Measurements from ENCODE around the gene ARHGAP15. TPM values are rescaled to one million over a fixed set of nuclear protein-coding genes. Genes with fewer than 3 reads are reported as not detected.

ARHGAP15 gene
- total RNA-seq, 1 donor from 2014 or later, result not detected

- no peak for TF ChIP-seq CTCF (IDR thresholded peaks at IDR 0.05)
- H3K36me3 Mint-ChIP-seq (ENCODE audit: unreplicated experiment), result no peaks in the 10 kb centered on the region
- H3K27ac Mint-ChIP-seq (ENCODE audit: unreplicated experiment), result no peak overlapping the region
- peaks cover 27% of the 10 kb centered on the region for H3K27me3 Mint-ChIP-seq (ENCODE audit: unreplicated experiment)
- DNase-seq (ENCODE audit: extremely low spot score, unreplicated experiment), result no peak
- H3K9me3 Mint-ChIP-seq (ENCODE audit: unreplicated experiment), result no peaks in the 10 kb centered on the region
- H3K4me1 Mint-ChIP-seq (ENCODE audit: unreplicated experiment), result no peaks in the 10 kb centered on the region
- no peak overlapping the region for H3K4me3 Mint-ChIP-seq (ENCODE audit: unreplicated experiment)
Observed at GRCh38 chr2:143225931-143226330, 96.7 kb downstream of the ARHGAP15 start.

GRCh38 chr2:143226714-143227541 lies 97.7 kb downstream of the ARHGAP15 start:
- no peaks in the 10 kb centered on the region for H3K4me1 Mint-ChIP-seq (ENCODE audit: unreplicated experiment)
- H3K27me3 Mint-ChIP-seq (ENCODE audit: unreplicated experiment), result peaks cover 24% of the 10 kb centered on the region
- H3K4me3 Mint-ChIP-seq (ENCODE audit: unreplicated experiment), result no peak overlapping the region
- TF ChIP-seq CTCF (IDR thresholded peaks at IDR 0.05), result no peak
- H3K36me3 Mint-ChIP-seq (ENCODE audit: unreplicated experiment), result no peaks in the 10 kb centered on the region
- H3K9me3 Mint-ChIP-seq (ENCODE audit: unreplicated experiment), result no peaks in the 10 kb centered on the region
- no peak for DNase-seq (ENCODE audit: extremely low spot score, unreplicated experiment)
- no peak overlapping the region for H3K27ac Mint-ChIP-seq (ENCODE audit: unreplicated experiment)

DNA sequence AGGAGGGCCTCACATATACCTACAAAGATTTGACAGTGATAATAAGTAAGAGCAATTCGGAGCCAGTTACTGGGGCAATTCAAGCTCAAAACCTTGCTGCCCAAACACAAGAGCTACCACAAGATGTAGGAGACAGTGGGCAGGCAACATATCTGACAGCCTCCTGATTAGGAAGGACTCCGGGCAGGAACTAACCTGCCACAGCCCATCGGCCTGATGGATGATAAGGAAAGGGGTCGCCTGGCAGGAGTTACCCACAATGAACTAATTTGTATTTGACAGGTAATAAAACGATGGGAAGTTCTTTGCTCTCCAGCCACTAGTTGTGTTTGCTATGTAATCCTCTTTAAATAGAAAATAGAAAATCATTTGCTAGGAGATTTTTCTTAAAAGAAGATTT lies 100.2 kb downstream of the ARHGAP15 start:
- no peak for DNase-seq (ENCODE audit: extremely low spot score, unreplicated experiment)
- no peak for TF ChIP-seq CTCF (IDR thresholded peaks at IDR 0.05)
- Mint-ChIP-seq H3K27ac (ENCODE audit: unreplicated experiment) (no peak overlapping the region), H3K4me1 (ENCODE audit: unreplicated experiment) (no peaks in the 10 kb centered on the region), H3K9me3 (ENCODE audit: unreplicated experiment) (peaks cover 16% of the 10 kb centered on the region), H3K27me3 (ENCODE audit: unreplicated experiment) (peaks cover 14% of the 10 kb centered on the region), H3K36me3 (ENCODE audit: unreplicated experiment) (peaks cover 2% of the 10 kb centered on the region), H3K4me3 (ENCODE audit: unreplicated experiment) (no peak overlapping the region)

DNA sequence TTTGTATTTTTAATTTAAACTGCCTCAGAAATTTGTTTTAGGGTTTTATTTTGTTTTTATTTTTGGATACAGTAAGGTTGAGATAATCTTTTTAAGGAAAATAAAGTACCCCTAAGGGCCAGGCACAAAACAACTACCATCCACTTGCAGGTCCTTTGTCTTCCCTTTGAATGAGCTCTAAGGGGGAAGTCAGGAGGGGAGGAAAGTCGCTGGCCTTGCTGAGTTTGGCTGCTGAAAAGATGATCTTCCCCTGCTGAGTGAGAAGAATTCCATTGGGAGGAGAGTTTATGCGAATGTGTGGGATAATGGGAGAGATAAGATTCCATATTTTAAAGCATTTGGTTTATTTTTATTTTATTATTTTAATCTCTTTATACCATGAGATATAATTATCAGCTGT lies 100.7 kb downstream of the ARHGAP15 start:
- H3K4me1 Mint-ChIP-seq (ENCODE audit: unreplicated experiment), result no peaks in the 10 kb centered on the region
- DNase-seq (ENCODE audit: extremely low spot score, unreplicated experiment), result no peak
- no peak for TF ChIP-seq CTCF (IDR thresholded peaks at IDR 0.05)
- peaks cover 14% of the 10 kb centered on the region for H3K27me3 Mint-ChIP-seq (ENCODE audit: unreplicated experiment)
- no peak overlapping the region for H3K27ac Mint-ChIP-seq (ENCODE audit: unreplicated experiment)
- no peak overlapping the region for H3K4me3 Mint-ChIP-seq (ENCODE audit: unreplicated experiment)
- peaks cover 2% of the 10 kb centered on the region for H3K36me3 Mint-ChIP-seq (ENCODE audit: unreplicated experiment)
- peaks cover 16% of the 10 kb centered on the region for H3K9me3 Mint-ChIP-seq (ENCODE audit: unreplicated experiment)

DNA sequence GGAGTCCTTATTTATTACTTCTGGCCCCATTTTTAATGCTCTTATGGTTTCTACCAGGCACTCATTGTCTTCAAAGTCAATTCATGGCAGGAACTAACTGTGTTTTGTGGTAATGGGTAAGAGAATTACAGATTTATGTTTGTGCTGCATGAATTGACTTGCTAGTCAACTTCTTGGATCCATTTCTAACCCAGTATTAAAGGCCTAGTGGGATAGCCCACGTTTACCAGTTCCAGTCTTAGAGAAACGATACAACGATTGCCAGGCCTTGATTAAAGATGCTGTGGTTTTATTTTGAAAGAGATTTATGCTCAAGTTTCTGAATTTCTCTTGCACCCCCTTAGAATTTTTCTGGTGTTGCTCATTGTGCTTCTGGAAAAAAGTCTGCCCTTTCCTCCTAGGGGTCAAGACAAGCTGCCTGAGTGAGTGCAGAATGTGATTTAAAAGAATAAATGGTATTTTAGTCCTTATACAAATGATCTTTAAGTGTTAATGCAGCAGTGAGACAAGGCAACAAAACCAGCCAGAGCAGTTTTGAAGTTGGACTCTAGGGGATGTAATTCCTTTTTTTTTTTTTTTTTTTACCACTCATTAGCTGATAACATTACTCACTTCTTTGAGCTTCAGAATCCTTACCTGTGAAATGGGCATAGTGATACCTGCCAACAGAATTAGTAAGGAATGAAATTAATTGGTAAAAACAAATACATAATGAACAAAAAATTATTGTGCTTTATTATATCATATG lies 101.5 kb downstream of the ARHGAP15 start:
- no peak overlapping the region for H3K4me3 Mint-ChIP-seq (ENCODE audit: unreplicated experiment)
- H3K27me3 Mint-ChIP-seq (ENCODE audit: unreplicated experiment), result peaks cover 14% of the 10 kb centered on the region
- DNase-seq (ENCODE audit: extremely low spot score, unreplicated experiment), result no peak
- peaks cover 2% of the 10 kb centered on the region for H3K36me3 Mint-ChIP-seq (ENCODE audit: unreplicated experiment)
- H3K9me3 Mint-ChIP-seq (ENCODE audit: unreplicated experiment), result peaks cover 16% of the 10 kb centered on the region
- TF ChIP-seq CTCF (IDR thresholded peaks at IDR 0.05), result no peak
- H3K27ac Mint-ChIP-seq (ENCODE audit: unreplicated experiment), result no peak overlapping the region
- H3K4me1 Mint-ChIP-seq (ENCODE audit: unreplicated experiment), result no peaks in the 10 kb centered on the region

Measured in osteocyte (in vitro differentiated cells).